ENCODE measurements around the gene WNT6. TPM values are rescaled to one million over a fixed set of nuclear protein-coding genes. Genes with fewer than 3 reads are reported as not detected.

WNT6 gene
- total and polyA plus RNA-seq, 10 of the 15 experiments (the other 5 are each of a cell fraction or from before 2014, with no cell fraction given) = 0.11 to 0.44 (median 0.22) TPM; not detected in 5

DNA sequence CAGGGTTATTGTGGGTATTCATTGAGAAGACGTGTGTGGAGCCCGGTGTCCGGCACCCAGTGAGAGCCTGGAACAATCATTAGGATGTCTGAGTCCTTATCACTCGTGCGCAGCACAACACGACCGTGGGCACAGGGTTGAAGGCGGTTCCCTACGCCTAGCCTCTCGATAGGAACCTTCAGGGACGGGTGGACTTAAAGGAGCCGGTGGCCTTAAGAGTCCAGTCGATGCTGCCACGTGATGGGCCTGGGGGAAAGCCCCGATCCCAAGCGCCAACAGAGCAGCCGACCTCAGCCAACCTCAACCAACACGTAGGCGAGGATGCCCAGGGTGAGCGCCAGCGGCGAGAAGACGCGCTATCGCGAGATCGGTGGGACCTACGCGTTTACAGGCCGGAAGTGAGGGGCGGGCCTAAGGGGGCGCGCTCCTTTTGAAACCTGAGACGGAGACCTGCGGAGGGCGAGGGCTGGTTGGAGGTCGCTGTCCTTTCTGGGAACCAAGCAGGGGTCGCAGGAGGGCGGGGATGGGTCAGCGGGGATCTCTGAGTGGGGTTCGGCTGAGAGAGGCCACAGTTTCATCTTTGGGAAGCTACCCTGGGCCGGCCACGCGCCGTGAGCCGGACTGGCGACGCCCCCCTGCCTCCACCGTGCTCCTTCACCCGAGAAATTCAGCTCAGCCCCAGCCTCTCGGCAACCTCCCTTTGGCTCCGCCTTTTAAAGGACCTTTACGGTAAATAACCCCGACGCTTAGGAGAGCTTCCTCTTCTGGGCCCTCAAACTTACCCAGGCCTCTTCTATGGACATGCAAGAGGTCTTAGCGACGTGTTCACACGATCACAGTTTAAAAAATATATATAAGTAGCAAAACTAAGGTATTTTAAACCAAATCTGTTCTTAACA is 49.4 kb downstream of the WNT6 start (continued):
- TF ChIP-seq MXI1 (IDR thresholded peaks at IDR 0.05; ENCODE audit: low read depth, low read length) = peak; percentile 81
- peak; percentile 28 for TF ChIP-seq SIX5 (IDR thresholded peaks at IDR 0.05; ENCODE audit: low read depth, low read length, severe bottlenecking)
- TF ChIP-seq NBN (IDR thresholded peaks at IDR 0.05) = 0 out of 2 replicates have a peak, but pooled peaks have one; percentile 60
- TF ChIP-seq, protein P1, sequence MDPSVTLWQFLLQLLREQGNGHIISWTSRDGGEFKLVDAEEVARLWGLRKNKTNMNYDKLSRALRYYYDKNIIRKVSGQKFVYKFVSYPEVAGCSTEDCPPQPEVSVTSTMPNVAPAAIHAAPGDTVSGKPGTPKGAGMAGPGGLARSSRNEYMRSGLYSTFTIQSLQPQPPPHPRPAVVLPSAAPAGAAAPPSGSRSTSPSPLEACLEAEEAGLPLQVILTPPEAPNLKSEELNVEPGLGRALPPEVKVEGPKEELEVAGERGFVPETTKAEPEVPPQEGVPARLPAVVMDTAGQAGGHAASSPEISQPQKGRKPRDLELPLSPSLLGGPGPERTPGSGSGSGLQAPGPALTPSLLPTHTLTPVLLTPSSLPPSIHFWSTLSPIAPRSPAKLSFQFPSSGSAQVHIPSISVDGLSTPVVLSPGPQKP (IDR thresholded peaks at IDR 0.05; ENCODE audit: low read depth, low read length) = peak; percentile 92; the same call in 1 of the 2 replicates
- peak; percentile 71 for TF ChIP-seq LARP7 (IDR thresholded peaks at IDR 0.05)
- peak; percentile 28 to 56; a peak in 2 of 4 replicates for TF ChIP-seq BHLHE40 (IDR thresholded peaks at IDR 0.05; ENCODE audit: borderline replicate concordance in 1 of 2, low read depth in 2 of 2, low read length in 1 of 2)
- TF ChIP-seq ZBED1 (IDR thresholded peaks at IDR 0.05; ENCODE audit: borderline replicate concordance) = 0 out of 2 replicates have a peak, but pooled peaks have one; percentile 43
- peak; percentile 53 for TF ChIP-seq RUNX3 (IDR thresholded peaks at IDR 0.05; ENCODE audit: low read length)
- TF ChIP-seq GATAD2B (conservative IDR thresholded peaks at IDR 0.05; ENCODE audit: low read depth) = peak; percentile 84
- TF ChIP-seq, protein P2, sequence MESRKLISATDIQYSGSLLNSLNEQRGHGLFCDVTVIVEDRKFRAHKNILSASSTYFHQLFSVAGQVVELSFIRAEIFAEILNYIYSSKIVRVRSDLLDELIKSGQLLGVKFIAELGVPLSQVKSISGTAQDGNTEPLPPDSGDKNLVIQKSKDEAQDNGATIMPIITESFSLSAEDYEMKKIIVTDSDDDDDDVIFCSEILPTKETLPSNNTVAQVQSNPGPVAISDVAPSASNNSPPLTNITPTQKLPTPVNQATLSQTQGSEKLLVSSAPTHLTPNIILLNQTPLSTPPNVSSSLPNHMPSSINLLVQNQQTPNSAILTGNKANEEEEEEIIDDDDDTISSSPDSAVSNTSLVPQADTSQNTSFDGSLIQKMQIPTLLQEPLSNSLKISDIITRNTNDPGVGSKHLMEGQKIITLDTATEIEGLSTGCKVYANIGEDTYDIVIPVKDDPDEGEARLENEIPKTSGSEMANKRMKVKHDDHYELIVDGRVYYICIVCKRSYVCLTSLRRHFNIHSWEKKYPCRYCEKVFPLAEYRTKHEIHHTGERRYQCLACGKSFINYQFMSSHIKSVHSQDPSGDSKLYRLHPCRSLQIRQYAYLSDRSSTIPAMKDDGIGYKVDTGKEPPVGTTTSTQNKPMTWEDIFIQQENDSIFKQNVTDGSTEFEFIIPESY (IDR thresholded peaks at IDR 0.05) = peak; percentile 78; the same call in 1 of the 2 replicates
- TF ChIP-seq NFYB (IDR thresholded peaks at IDR 0.05; ENCODE audit: insufficient read depth, low read depth, low read length) = 0 out of 2 replicates have a peak, but pooled peaks have one; percentile 26
- TF ChIP-seq RB1 (IDR thresholded peaks at IDR 0.05; ENCODE audit: borderline replicate concordance) = no peak
- TF ChIP-seq, protein P3, sequence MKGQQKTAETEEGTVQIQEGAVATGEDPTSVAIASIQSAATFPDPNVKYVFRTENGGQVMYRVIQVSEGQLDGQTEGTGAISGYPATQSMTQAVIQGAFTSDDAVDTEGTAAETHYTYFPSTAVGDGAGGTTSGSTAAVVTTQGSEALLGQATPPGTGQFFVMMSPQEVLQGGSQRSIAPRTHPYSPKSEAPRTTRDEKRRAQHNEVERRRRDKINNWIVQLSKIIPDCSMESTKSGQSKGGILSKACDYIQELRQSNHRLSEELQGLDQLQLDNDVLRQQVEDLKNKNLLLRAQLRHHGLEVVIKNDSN (IDR thresholded peaks at IDR 0.05; ENCODE audit: borderline replicate concordance, extremely low read length, insufficient read depth, low read depth, low read length) = no peak
- TF ChIP-seq EP300 (IDR thresholded peaks at IDR 0.05; ENCODE audit: borderline replicate concordance in 1 of 2, control insufficient read depth in 1 of 2, low read depth in 2 of 2, low read length in 2 of 2) = 0 out of 4 replicates have a peak, but pooled peaks of 1 of the 2 experiments have one; percentile 22
- TF ChIP-seq BCL11A (IDR thresholded peaks at IDR 0.05; ENCODE audit: low read depth, low read length) = 0 out of 2 replicates have a peak, but pooled peaks have one; percentile 14
- peak; percentile 98 for TF ChIP-seq RCOR1 (conservative IDR thresholded peaks at IDR 0.05; ENCODE audit: low read depth, low read length)
- TF ChIP-seq HDGF (IDR thresholded peaks at IDR 0.05) = 0 out of 2 replicates have a peak, but pooled peaks have one; percentile 73
- TF ChIP-seq ATF7 (IDR thresholded peaks at IDR 0.05; ENCODE audit: low read depth) = peak; percentile 22; the same call in 1 of the 2 replicates
- peak; percentile 48; the same call in 1 of the 2 replicates for TF ChIP-seq DPF2 (IDR thresholded peaks at IDR 0.05)
- TF ChIP-seq CREM (IDR thresholded peaks at IDR 0.05; ENCODE audit: low read depth) = peak; percentile 74
- no peak for TF ChIP-seq PML (IDR thresholded peaks at IDR 0.05; ENCODE audit: low read length)
- TF ChIP-seq, protein P4, sequence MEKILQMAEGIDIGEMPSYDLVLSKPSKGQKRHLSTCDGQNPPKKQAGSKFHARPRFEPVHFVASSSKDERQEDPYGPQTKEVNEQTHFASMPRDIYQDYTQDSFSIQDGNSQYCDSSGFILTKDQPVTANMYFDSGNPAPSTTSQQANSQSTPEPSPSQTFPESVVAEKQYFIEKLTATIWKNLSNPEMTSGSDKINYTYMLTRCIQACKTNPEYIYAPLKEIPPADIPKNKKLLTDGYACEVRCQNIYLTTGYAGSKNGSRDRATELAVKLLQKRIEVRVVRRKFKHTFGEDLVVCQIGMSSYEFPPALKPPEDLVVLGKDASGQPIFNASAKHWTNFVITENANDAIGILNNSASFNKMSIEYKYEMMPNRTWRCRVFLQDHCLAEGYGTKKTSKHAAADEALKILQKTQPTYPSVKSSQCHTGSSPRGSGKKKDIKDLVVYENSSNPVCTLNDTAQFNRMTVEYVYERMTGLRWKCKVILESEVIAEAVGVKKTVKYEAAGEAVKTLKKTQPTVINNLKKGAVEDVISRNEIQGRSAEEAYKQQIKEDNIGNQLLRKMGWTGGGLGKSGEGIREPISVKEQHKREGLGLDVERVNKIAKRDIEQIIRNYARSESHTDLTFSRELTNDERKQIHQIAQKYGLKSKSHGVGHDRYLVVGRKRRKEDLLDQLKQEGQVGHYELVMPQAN (conservative IDR thresholded peaks at IDR 0.05) = peak; percentile 98
- no peak for TF ChIP-seq NFYA (IDR thresholded peaks at IDR 0.05; ENCODE audit: borderline replicate concordance, low read depth, low read length)
- TF ChIP-seq ZNF24 (IDR thresholded peaks at IDR 0.05) = no peak
